ENCODE data around the gene KIFC3.
"Not testable (repeated sequence)": the region's sequence is repeated elsewhere in the genome, so short reads cannot be mapped to it uniquely, and the experiment has no call there.

GRCh38 chr16:57746316-57746715 is 56.0 kb downstream of the KIFC3 start:
- TF ChIP-seq, protein P1, sequence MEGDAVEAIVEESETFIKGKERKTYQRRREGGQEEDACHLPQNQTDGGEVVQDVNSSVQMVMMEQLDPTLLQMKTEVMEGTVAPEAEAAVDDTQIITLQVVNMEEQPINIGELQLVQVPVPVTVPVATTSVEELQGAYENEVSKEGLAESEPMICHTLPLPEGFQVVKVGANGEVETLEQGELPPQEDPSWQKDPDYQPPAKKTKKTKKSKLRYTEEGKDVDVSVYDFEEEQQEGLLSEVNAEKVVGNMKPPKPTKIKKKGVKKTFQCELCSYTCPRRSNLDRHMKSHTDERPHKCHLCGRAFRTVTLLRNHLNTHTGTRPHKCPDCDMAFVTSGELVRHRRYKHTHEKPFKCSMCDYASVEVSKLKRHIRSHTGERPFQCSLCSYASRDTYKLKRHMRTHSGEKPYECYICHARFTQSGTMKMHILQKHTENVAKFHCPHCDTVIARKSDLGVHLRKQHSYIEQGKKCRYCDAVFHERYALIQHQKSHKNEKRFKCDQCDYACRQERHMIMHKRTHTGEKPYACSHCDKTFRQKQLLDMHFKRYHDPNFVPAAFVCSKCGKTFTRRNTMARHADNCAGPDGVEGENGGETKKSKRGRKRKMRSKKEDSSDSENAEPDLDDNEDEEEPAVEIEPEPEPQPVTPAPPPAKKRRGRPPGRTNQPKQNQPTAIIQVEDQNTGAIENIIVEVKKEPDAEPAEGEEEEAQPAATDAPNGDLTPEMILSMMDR (IDR thresholded peaks at IDR 0.05) = not testable (repeated sequence)
- not testable (repeated sequence) for TF ChIP-seq POLR2A, EP300 (IDR thresholded peaks at IDR 0.05)
